Liver (tissue), 9 donors: ENCODE results near the gene CPZ. TPM values are rescaled to one million over a fixed set of nuclear protein-coding genes. Genes with fewer than 3 reads are reported as not detected.

ENCODE experiments used
- DNase-seq: peaks from one replicate; pipeline ENCODE4 v3.0.0-alpha.2; 2017; ENCODE audit warnings: low spot score
- H3K27ac ChIP-seq, 2 donors: one replicate each; pipeline ENCODE4 v1.7.0; 2013; ENCODE audit warnings: inconsistent platforms in 2 of 2, low read length in 2 of 2, control low read depth in 1 of 2, low read depth in 1 of 2, mild to moderate bottlenecking in 1 of 2
- H3K27me3 ChIP-seq, 4 donors: one replicate each; pipeline versions ENCODE4 v1.6.1 to v1.7.0; 2013; ENCODE audit warnings: low read length in 3 of 4, inconsistent platforms in 1 of 4, mild to moderate bottlenecking in 1 of 4, moderate library complexity in 1 of 4; ENCODE audit not compliant: control insufficient read depth in 4 of 4, insufficient read depth in 4 of 4
- H3K36me3 ChIP-seq, 4 donors: one replicate each; pipeline versions ENCODE4 v1.6.1 to v1.7.0; 2013; ENCODE audit warnings: low read length in 3 of 4, mild to moderate bottlenecking in 3 of 4, low read depth in 1 of 4, moderate library complexity in 1 of 4; ENCODE audit not compliant: control insufficient read depth in 4 of 4, insufficient read depth in 3 of 4
- H3K4me1 ChIP-seq, 4 donors: one replicate each; pipeline versions ENCODE4 v1.6.1 to v1.7.0; 2013; ENCODE audit warnings: low read length in 3 of 4, mild to moderate bottlenecking in 3 of 4, moderate library complexity in 1 of 4; ENCODE audit not compliant: control insufficient read depth in 4 of 4, insufficient read depth in 4 of 4
- H3K4me3 ChIP-seq, 3 donors: one replicate each; pipeline versions ENCODE4 v1.6.1 to v1.7.0; 2013; ENCODE audit warnings: low read length in 3 of 3, control low read depth in 1 of 3, low read depth in 1 of 3, mild to moderate bottlenecking in 1 of 3
- H3K9ac ChIP-seq, 2 donors: one replicate each; pipeline ENCODE4 v1.7.0; 2013; ENCODE audit warnings: low read length in 2 of 2, mild to moderate bottlenecking in 2 of 2, moderate library complexity in 2 of 2, control low read depth in 1 of 2, low read depth in 1 of 2
- H3K9me3 ChIP-seq, 4 donors: one replicate each; pipeline versions ENCODE4 v1.6.1 to v1.7.0; 2013; ENCODE audit warnings: low read length in 3 of 4; ENCODE audit not compliant: control insufficient read depth in 4 of 4
- EGR1 ChIP-seq, 2 donors: IDR thresholded peaks; 2 replicates each; pipeline ENCODE4 v1.6.1; 2016 to 2018; ENCODE audit warnings: antibody characterized with exemption in 2 of 2, low read depth in 2 of 2
- FOXA1 ChIP-seq: IDR thresholded peaks from 2 replicates; pipeline ENCODE4 v1.6.1; 2016; ENCODE audit warnings: antibody characterized with exemption
- GABPA ChIP-seq, 2 donors: IDR thresholded peaks in 1 of 2; conservative IDR thresholded peaks in 1 of 2; 2 replicates each; pipeline ENCODE4 v1.6.1; 2016; ENCODE audit warnings: antibody characterized with exemption in 2 of 2, mild to moderate bottlenecking in 1 of 2, moderate library complexity in 1 of 2
- HNF4A ChIP-seq, 2 donors: conservative IDR thresholded peaks; 2 replicates each; pipeline ENCODE4 v1.6.1; 2016; ENCODE audit warnings: antibody characterized with exemption in 2 of 2, mild to moderate bottlenecking in 2 of 2
- HNF4G ChIP-seq: IDR thresholded peaks from 2 replicates; pipeline ENCODE4 v1.6.1; 2016; ENCODE audit warnings: antibody characterized with exemption
- JUND ChIP-seq, 2 donors: IDR thresholded peaks; 2 replicates each; pipeline ENCODE4 v1.6.1; 2016; ENCODE audit warnings: antibody characterized with exemption in 2 of 2
- NR2F2 ChIP-seq: IDR thresholded peaks from 2 replicates; pipeline ENCODE4 v1.6.1; 2016; ENCODE audit warnings: antibody characterized with exemption
- RAD21 ChIP-seq, 2 donors: IDR thresholded peaks; 2 replicates each; pipeline ENCODE4 v1.6.1; 2016; ENCODE audit warnings: antibody characterized with exemption in 2 of 2, mild to moderate bottlenecking in 2 of 2
- SP1 ChIP-seq: IDR thresholded peaks from 2 replicates; pipeline ENCODE4 v1.6.1; 2018; ENCODE audit warnings: antibody characterized with exemption, mild to moderate bottlenecking
- TAF1 ChIP-seq: conservative IDR thresholded peaks from 2 replicates; pipeline ENCODE4 v1.6.1; 2016; ENCODE audit warnings: antibody characterized with exemption, mild to moderate bottlenecking
- YY1 ChIP-seq: IDR thresholded peaks from 2 replicates; pipeline ENCODE4 v1.6.1; 2016; ENCODE audit warnings: antibody characterized with exemption, mild to moderate bottlenecking
- ZBTB33 ChIP-seq: IDR thresholded peaks from 2 replicates; pipeline ENCODE4 v1.6.1; 2016; ENCODE audit warnings: antibody characterized with exemption
- WGBS: extraction: QIAGEN DNeasy Blood & Tissue Kit; methylation state at CpG from one replicate; pipeline ENCODE4 v1.1.7; 2013; 5-methylcytosine and 5-hydroxymethylcytosine counted together
- polyA plus RNA-seq, 2 donors: library from polyadenylated mRNA; stranded (reverse) in 1 of 2; unstranded in 1 of 2; fragments of 200-250 nt in 1 of 2; fragments of >200 nt in 1 of 2; fragmentation: Nextera tagmentation in 1 of 2; extraction: Ambion mirVana in 1 of 2; gene quantifications; one replicate each; pipeline versions ENCODE4 v1.2.1 to v1.2.3, GENCODE V29; 2013 to 2015
- total RNA-seq, 2 donors: library from RNA; depleted of rRNA; stranded (reverse); fragments of >200 nt; gene quantifications; one replicate each; pipeline ENCODE4 v1.2.3, GENCODE V29; 2014
- TF ChIP-seq, protein P1 (sequence below): IDR thresholded peaks from 2 replicates; pipeline ENCODE4 v1.6.1; 2016; ENCODE audit warnings: antibody characterized with exemption, mild to moderate bottlenecking
- TF ChIP-seq, protein P2 (sequence below): IDR thresholded peaks from 2 replicates; pipeline ENCODE4 v1.6.1; 2016; ENCODE audit warnings: antibody characterized with exemption
- donor health status: healthy.
- donor health status: healthy.
- donor health status: healthy.
- donor health status: healthy.
- donor health status: healthy.

CPZ gene
- total and polyA plus RNA-seq, 4 donors: 0.51 to 1.8 (median 1.4) TPM

DNA sequence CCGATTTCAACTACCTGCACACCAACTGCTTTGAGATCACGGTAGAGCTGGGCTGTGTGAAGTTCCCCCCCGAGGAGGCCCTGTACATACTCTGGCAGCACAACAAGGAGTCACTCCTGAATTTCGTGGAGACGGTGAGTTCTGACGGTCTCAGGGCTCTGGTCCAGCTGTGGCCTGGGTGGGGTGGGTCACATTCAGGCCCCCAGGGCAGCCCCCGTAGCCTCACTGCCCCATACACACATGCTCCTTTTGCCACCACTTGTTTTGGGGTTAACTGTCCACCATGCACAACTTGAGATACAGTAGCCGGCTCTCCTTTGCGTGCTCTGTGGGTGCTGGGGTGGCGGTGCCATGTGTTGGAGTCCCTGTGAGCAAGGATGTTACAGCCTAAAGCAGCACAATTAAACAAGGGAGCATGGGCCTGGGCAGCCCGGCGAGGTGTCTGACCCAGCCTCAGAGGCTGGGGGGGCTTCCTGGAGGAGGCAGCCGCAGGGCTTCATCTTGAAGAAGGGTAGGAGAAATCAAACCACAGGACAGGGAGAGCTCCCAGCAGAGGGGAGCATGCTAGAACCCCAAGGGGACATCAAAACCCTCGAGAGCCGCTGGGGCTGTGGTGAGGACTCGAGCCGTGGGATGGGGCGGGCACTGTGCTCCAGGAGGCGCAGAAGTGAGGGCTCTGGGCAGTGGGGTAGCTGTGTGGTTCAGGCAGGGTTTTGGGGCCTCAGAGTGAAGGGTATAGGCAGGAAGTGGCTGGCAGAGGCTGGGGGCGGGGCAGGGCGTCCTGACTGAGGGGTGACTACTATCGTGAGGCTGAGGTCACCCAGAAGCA is 22.0 kb downstream of the CPZ start:
- 86% methylated on average over 22 of the region's 22 CpGs for WGBS

DNA sequence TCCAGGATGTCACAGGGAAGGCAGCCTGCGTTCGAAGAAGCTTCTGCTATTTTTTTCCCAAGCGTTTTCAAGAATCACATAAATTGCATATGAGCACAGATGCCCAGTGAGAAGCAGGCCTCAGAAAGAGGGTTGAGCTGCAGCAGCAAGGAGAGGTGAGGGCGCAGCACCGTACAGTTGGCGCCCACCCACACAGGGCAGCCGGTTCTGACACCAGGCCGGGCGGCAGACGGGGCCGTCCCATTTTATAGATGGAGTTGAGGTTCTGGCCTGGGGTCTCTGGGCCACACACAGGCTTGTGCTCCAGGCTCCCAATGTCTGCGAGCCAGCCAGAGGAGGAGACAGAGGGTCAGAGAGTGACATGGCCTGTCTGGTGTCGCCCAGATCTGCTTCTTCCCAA is 22.8 kb downstream of the CPZ start:
- DNase-seq: no peak

More for the DNA sequence above, 22.0 kb downstream of the CPZ start:
- no peaks in the 10 kb centered on the region for H3K4me1 ChIP-seq
- H3K27me3 ChIP-seq: no peaks in the 10 kb centered on the region
- H3K9me3 ChIP-seq: no peaks in the 10 kb centered on the region
- no peak overlapping the region for H3K27ac ChIP-seq
- no peak overlapping the region for H3K4me3 ChIP-seq
- no peaks in the 10 kb centered on the region for H3K36me3 ChIP-seq
- DNase-seq: no peak
- no peak for TF ChIP-seq SP1
- no peak for TF ChIP-seq HNF4G
- TF ChIP-seq RAD21 (IDR thresholded peaks at IDR 0.05): no peak
- no peak for TF ChIP-seq HNF4A (conservative IDR thresholded peaks at IDR 0.05)
- TF ChIP-seq GABPA (IDR thresholded peaks at IDR 0.05 in 1 of 2, conservative IDR thresholded peaks at IDR 0.05 in 1 of 2): no peak
- TF ChIP-seq, protein P1, sequence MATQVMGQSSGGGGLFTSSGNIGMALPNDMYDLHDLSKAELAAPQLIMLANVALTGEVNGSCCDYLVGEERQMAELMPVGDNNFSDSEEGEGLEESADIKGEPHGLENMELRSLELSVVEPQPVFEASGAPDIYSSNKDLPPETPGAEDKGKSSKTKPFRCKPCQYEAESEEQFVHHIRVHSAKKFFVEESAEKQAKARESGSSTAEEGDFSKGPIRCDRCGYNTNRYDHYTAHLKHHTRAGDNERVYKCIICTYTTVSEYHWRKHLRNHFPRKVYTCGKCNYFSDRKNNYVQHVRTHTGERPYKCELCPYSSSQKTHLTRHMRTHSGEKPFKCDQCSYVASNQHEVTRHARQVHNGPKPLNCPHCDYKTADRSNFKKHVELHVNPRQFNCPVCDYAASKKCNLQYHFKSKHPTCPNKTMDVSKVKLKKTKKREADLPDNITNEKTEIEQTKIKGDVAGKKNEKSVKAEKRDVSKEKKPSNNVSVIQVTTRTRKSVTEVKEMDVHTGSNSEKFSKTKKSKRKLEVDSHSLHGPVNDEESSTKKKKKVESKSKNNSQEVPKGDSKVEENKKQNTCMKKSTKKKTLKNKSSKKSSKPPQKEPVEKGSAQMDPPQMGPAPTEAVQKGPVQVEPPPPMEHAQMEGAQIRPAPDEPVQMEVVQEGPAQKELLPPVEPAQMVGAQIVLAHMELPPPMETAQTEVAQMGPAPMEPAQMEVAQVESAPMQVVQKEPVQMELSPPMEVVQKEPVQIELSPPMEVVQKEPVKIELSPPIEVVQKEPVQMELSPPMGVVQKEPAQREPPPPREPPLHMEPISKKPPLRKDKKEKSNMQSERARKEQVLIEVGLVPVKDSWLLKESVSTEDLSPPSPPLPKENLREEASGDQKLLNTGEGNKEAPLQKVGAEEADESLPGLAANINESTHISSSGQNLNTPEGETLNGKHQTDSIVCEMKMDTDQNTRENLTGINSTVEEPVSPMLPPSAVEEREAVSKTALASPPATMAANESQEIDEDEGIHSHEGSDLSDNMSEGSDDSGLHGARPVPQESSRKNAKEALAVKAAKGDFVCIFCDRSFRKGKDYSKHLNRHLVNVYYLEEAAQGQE: no peak
- no peak for TF ChIP-seq NR2F2
- TF ChIP-seq ZBTB33: no peak
- TF ChIP-seq, protein P2, sequence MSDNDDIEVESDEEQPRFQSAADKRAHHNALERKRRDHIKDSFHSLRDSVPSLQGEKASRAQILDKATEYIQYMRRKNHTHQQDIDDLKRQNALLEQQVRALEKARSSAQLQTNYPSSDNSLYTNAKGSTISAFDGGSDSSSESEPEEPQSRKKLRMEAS: no peak
- H3K9ac ChIP-seq: no peak overlapping the region

More for the DNA sequence above, 22.8 kb downstream of the CPZ start:
- TF ChIP-seq RAD21 (IDR thresholded peaks at IDR 0.05) (no peak), ZBTB33 (no peak), GABPA (IDR thresholded peaks at IDR 0.05 in 1 of 2, conservative IDR thresholded peaks at IDR 0.05 in 1 of 2) (no peak), EGR1 (IDR thresholded peaks at IDR 0.05; ENCODE audit: low read depth in 2 of 2) (no peak), YY1 (no peak), FOXA1 (no peak), TAF1 (no peak), JUND (IDR thresholded peaks at IDR 0.05) (no peak)
- TF ChIP-seq, protein P1: no peak
- Histone ChIP-seq H3K9me3 (no peaks in the 10 kb centered on the region), H3K4me3 (no peak overlapping the region), H3K36me3 (no peaks in the 10 kb centered on the region), H3K4me1 (no peaks in the 10 kb centered on the region), H3K27ac (no peak overlapping the region), H3K27me3 (no peaks in the 10 kb centered on the region), H3K9ac (no peak overlapping the region)
- WGBS: 81% methylated on average over 13 of the region's 13 CpGs
